ENCODE measurements around the gene OR10X1.

OR10X1 gene

GRCh38 chr1:158554352-158554751 lies 25.3 kb downstream of the OR10X1 start, which contains the start of gene OR6Y1:
Gene OR6Y1, minus strand, starts transcription at chr1:158554405. Its CDS starts 6,300 bp downstream, at chr1:158548105.
- TF ChIP-seq CTCF (IDR thresholded peaks at IDR 0.05; ENCODE audit: low read depth, low read length) = no peak
- no peak within 1 kb of the TSS for H3K4me3 ChIP-seq (ENCODE audit: low read depth, low read length)

- TF ChIP-seq CTCF (IDR thresholded peaks at IDR 0.05; ENCODE audit: low read depth, low read length) = no peak
- H3K4me3 ChIP-seq (ENCODE audit: low read depth, low read length) = no peak overlapping the region
These were observed 27.4 kb downstream of the OR10X1 start for GRCh38 chr1:158552296-158552695.

GRCh38 chr1:158547533-158547932 lies 32.2 kb downstream of the OR10X1 start:
- TF ChIP-seq CTCF (IDR thresholded peaks at IDR 0.05; ENCODE audit: low read depth, low read length) = no peak
- no peak overlapping the region for H3K4me3 ChIP-seq (ENCODE audit: low read depth, low read length)

- no peak for TF ChIP-seq CTCF (IDR thresholded peaks at IDR 0.05; ENCODE audit: low read depth, low read length)
- no peak overlapping the region for H3K4me3 ChIP-seq (ENCODE audit: low read depth, low read length)
These were observed 42.1 kb downstream of the OR10X1 start for GRCh38 chr1:158537609-158538008.

- TF ChIP-seq CTCF (IDR thresholded peaks at IDR 0.05; ENCODE audit: low read depth, low read length) = no peak
- no peak overlapping the region for H3K4me3 ChIP-seq (ENCODE audit: low read depth, low read length)
These were observed 45.2 kb downstream of the OR10X1 start for GRCh38 chr1:158534496-158534895.
